HEK293 (cell line): Measurements from ENCODE around the gene UTP25.

Experiments used
- CTCF ChIA-PET: fragments of 350-600 bp; formaldehyde crosslinking; extraction: SDS; loops from one replicate; lab custom pipeline; 2021; ENCODE audit warnings: antibody characterized with exemption; lab: Yijun Ruan, JAX
- POLR2A ChIA-PET: fragments of 300-600 bp; formaldehyde crosslinking; extraction: SDS; loops from one replicate; lab custom pipeline; 2020; ENCODE audit warnings: antibody characterized with exemption, inconsistent platforms; lab: Yijun Ruan, JAX
- H3K27ac ChIP-seq: fragments of 200-500 bp; sonication (Bioruptor generic); 2 replicates; pipeline ENCODE4 v1.5.1; 2014; ENCODE audit warnings: low read depth, low read length, control low read depth, inconsistent platforms; ENCODE audit errors: extremely low read depth
- H3K36me3 ChIP-seq, 2 experiments: fragments of 200-500 bp in 1 of 2; sonication (Bioruptor generic) in 1 of 2; 1 replicate in 1 of 2; 2 replicates in 1 of 2; pipeline ENCODE4 v1.5.1; 2014 to 2017; ENCODE audit warnings: inconsistent platforms in 2 of 2, low read length in 2 of 2; ENCODE audit not compliant: control insufficient read depth in 2 of 2, insufficient read depth in 1 of 2
- H3K4me1 ChIP-seq: fragments of 200-500 bp; sonication (Bioruptor generic); 2 replicates; pipeline ENCODE4 v1.5.1; 2014; ENCODE audit warnings: mild to moderate bottlenecking, low read length, inconsistent platforms; ENCODE audit not compliant: control insufficient read depth, insufficient read depth
- H3K4me3 ChIP-seq: 2 replicates; pipeline ENCODE4 v1.5.1; 2011; ENCODE audit warnings: low read depth, mild to moderate bottlenecking, control low read depth, low read length, moderate library complexity
- H3K9me3 ChIP-seq: fragments of 200-500 bp; sonication (Bioruptor generic); 2 replicates; pipeline ENCODE4 v1.5.1; 2014; ENCODE audit warnings: low read depth, low read length, inconsistent platforms; ENCODE audit not compliant: control insufficient read depth, insufficient read depth
- BCL11B ChIP-seq: fragments of 450-650 bp; formaldehyde crosslinking; IDR thresholded peaks from 2 replicates; pipeline ENCODE4 v1.5.1; 2016; ENCODE audit warnings: low read depth, missing biosample characterization, missing genetic modification characterization
- KLF16 ChIP-seq: fragments of 450-650 bp; formaldehyde crosslinking; IDR thresholded peaks from 2 replicates; pipeline ENCODE4 v1.5.1; 2017; ENCODE audit warnings: missing biosample characterization, missing genetic modification characterization
- KLF7 ChIP-seq: fragments of 450-650 bp; formaldehyde crosslinking; IDR thresholded peaks from 2 replicates; pipeline ENCODE4 v1.5.1; 2016; ENCODE audit warnings: missing biosample characterization, missing genetic modification characterization, borderline replicate concordance
- RBAK ChIP-seq: fragments of 450-650 bp; formaldehyde crosslinking; IDR thresholded peaks from 2 replicates; pipeline ENCODE4 v1.5.1; 2016; ENCODE audit warnings: missing biosample characterization, missing genetic modification characterization
- SP7 ChIP-seq: fragments of 450-650 bp; formaldehyde crosslinking; IDR thresholded peaks from 2 replicates; pipeline ENCODE4 v1.5.1; 2016; ENCODE audit warnings: missing biosample characterization, missing genetic modification characterization
- YY1 ChIP-seq: fragments of 450-650 bp; formaldehyde crosslinking; IDR thresholded peaks from 2 replicates; pipeline ENCODE4 v1.5.1; 2018; ENCODE audit warnings: missing biosample characterization, missing genetic modification characterization
- ZBTB17 ChIP-seq: fragments of 450-650 bp; formaldehyde crosslinking; IDR thresholded peaks from 2 replicates; pipeline ENCODE4 v1.5.1; 2016; ENCODE audit warnings: missing biosample characterization, missing genetic modification characterization
- ZBTB7A ChIP-seq: fragments of 450-650 bp; formaldehyde crosslinking; IDR thresholded peaks from 2 replicates; pipeline ENCODE4 v1.5.1; 2016; ENCODE audit warnings: low read depth, missing biosample characterization, missing genetic modification characterization
- ZNF121 ChIP-seq: fragments of 450-650 bp; formaldehyde crosslinking; IDR thresholded peaks from 2 replicates; pipeline ENCODE4 v1.5.1; 2016; ENCODE audit warnings: missing biosample characterization, missing genetic modification characterization
- ZNF175 ChIP-seq: fragments of 450-650 bp; formaldehyde crosslinking; IDR thresholded peaks from 2 replicates; pipeline ENCODE4 v1.5.1; 2016; ENCODE audit warnings: missing biosample characterization, missing genetic modification characterization
- ZNF24 ChIP-seq: fragments of 450-650 bp; formaldehyde crosslinking; IDR thresholded peaks from 2 replicates; pipeline ENCODE4 v1.5.1; 2016; ENCODE audit warnings: missing biosample characterization, missing genetic modification characterization
- ZNF302 ChIP-seq: fragments of 450-650 bp; formaldehyde crosslinking; IDR thresholded peaks from 2 replicates; pipeline ENCODE4 v1.5.1; 2016; ENCODE audit warnings: missing biosample characterization, missing genetic modification characterization, low read depth
- ZNF354C ChIP-seq: fragments of 450-650 bp; formaldehyde crosslinking; IDR thresholded peaks from 2 replicates; pipeline ENCODE4 v1.5.1; 2016; ENCODE audit warnings: missing biosample characterization, missing genetic modification characterization, low read depth, borderline replicate concordance
- ZNF544 ChIP-seq: fragments of 450-650 bp; formaldehyde crosslinking; IDR thresholded peaks from 2 replicates; pipeline ENCODE4 v1.5.0; 2017; ENCODE audit warnings: missing biosample characterization, missing genetic modification characterization
- ZNF664 ChIP-seq: fragments of 450-650 bp; formaldehyde crosslinking; IDR thresholded peaks from 2 replicates; pipeline ENCODE4 v1.5.1; 2016; ENCODE audit warnings: missing biosample characterization, missing genetic modification characterization
- ZNF707 ChIP-seq: fragments of 450-650 bp; formaldehyde crosslinking; IDR thresholded peaks from 2 replicates; pipeline ENCODE4 v1.5.1; 2016; ENCODE audit warnings: missing biosample characterization, missing genetic modification characterization
- ZNF792 ChIP-seq: fragments of 450-650 bp; formaldehyde crosslinking; IDR thresholded peaks from 2 replicates; pipeline ENCODE4 v1.5.1; 2016; ENCODE audit warnings: missing biosample characterization, missing genetic modification characterization
- TF ChIP-seq, protein P1 (sequence below): fragments of 450-650 bp; formaldehyde crosslinking; IDR thresholded peaks from 2 replicates; pipeline ENCODE4 v1.5.1; 2016; ENCODE audit warnings: missing biosample characterization, missing genetic modification characterization
- TF ChIP-seq, protein P2 (sequence below): fragments of 450-650 bp; formaldehyde crosslinking; IDR thresholded peaks from 2 replicates; pipeline ENCODE4 v1.5.1; 2016; ENCODE audit warnings: missing biosample characterization, missing genetic modification characterization
- TF ChIP-seq, protein P3 (sequence below): fragments of 450-650 bp; formaldehyde crosslinking; IDR thresholded peaks from 2 replicates; pipeline ENCODE4 v1.5.1; 2017; ENCODE audit warnings: missing biosample characterization, missing genetic modification characterization
- TF ChIP-seq, protein P4 (sequence below): fragments of 450-650 bp; formaldehyde crosslinking; IDR thresholded peaks from 2 replicates; pipeline ENCODE4 v1.5.1; 2016; ENCODE audit warnings: missing biosample characterization, missing genetic modification characterization
- TF ChIP-seq, protein P5 (sequence below): fragments of 450-650 bp; formaldehyde crosslinking; IDR thresholded peaks from 2 replicates; pipeline ENCODE4 v1.5.1; 2017; ENCODE audit warnings: missing biosample characterization, missing genetic modification characterization

UTP25 gene

DNA sequence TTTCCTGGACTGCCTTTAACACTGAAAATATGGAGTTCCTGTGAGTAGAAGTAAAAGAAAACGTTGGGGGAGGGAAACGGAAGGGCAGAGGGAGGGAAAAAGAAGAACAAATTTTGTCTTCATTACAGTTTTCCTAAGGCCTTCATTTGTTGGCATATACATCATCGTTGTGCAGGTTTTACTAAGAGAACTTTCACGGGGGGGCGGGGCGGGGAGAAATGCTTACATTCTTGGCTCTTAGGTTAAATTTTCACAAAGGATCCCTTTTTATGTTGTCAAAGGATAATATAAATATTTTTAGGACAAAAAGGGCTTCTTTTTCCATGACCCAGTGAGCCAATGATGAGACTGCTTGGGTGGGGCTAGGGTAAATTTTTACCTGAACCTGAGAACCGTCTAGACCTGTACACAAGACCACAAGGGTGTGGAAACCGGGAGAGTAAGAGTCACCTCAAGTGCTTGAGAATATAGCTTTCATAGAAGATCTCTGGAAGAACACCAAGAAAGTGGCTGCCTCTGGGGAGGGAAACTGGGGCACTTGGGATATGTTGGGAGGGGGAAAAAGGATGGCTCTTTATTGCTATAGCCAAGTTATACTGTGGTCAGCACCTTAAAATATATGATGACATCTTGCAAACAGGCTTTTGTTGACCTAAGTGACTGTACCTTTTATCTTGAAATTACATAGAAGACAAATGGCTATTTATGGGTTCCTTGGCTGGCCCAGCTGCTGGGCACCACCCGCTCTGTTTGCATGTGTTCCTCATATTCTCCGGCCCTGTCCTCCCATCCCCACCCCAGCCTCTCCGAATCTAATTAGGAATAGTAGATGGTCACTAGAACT, 2.0 kb upstream of the UTP25 start (continued):
- no peak for TF ChIP-seq ZNF354C (tag by site-specific recombination)
- TF ChIP-seq, protein P1, sequence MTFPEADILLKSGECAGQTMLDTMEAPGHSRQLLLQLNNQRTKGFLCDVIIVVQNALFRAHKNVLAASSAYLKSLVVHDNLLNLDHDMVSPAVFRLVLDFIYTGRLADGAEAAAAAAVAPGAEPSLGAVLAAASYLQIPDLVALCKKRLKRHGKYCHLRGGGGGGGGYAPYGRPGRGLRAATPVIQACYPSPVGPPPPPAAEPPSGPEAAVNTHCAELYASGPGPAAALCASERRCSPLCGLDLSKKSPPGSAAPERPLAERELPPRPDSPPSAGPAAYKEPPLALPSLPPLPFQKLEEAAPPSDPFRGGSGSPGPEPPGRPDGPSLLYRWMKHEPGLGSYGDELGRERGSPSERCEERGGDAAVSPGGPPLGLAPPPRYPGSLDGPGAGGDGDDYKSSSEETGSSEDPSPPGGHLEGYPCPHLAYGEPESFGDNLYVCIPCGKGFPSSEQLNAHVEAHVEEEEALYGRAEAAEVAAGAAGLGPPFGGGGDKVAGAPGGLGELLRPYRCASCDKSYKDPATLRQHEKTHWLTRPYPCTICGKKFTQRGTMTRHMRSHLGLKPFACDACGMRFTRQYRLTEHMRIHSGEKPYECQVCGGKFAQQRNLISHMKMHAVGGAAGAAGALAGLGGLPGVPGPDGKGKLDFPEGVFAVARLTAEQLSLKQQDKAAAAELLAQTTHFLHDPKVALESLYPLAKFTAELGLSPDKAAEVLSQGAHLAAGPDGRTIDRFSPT (tag by site-specific recombination), result no peak
- TF ChIP-seq, protein P2, sequence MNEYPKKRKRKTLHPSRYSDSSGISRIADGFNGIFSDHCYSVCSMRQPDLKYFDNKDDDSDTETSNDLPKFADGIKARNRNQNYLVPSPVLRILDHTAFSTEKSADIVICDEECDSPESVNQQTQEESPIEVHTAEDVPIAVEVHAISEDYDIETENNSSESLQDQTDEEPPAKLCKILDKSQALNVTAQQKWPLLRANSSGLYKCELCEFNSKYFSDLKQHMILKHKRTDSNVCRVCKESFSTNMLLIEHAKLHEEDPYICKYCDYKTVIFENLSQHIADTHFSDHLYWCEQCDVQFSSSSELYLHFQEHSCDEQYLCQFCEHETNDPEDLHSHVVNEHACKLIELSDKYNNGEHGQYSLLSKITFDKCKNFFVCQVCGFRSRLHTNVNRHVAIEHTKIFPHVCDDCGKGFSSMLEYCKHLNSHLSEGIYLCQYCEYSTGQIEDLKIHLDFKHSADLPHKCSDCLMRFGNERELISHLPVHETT (tag by site-specific recombination), result no peak
- TF ChIP-seq SP7 (tag by site-specific recombination), result 0 out of 2 replicates have a peak, but pooled peaks have one; percentile 15
- TF ChIP-seq, protein P3, sequence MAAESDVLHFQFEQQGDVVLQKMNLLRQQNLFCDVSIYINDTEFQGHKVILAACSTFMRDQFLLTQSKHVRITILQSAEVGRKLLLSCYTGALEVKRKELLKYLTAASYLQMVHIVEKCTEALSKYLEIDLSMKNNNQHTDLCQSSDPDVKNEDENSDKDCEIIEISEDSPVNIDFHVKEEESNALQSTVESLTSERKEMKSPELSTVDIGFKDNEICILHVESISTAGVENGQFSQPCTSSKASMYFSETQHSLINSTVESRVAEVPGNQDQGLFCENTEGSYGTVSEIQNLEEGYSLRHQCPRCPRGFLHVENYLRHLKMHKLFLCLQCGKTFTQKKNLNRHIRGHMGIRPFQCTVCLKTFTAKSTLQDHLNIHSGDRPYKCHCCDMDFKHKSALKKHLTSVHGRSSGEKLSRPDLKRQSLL (tag by site-specific recombination), result no peak

DNA sequence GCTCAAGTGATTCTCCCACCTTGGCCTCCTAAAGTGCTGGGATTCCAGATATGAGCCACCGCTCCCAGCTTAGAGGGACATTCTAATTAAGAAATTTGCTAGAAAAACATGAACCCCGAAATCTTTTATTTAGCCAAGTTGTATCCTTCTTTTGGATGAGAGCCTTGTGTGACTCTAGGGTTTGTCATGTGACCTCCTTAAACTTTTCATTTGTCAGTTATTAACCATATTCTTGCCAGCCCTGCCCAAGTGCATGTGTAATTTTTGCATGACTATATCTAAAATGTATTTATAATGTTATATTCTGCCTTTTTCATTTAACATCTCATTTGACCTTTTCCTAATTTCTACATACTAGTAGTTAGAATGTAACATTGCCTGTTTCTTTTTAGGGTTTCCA, 1.9 kb downstream of the UTP25 start:
- H3K4me3 ChIP-seq, result no peak overlapping the region
- no peaks in the 10 kb centered on the region for H3K4me1 ChIP-seq
- TF ChIP-seq RBAK (tag by site-specific recombination) (no peak), ZNF707 (tag by site-specific recombination) (no peak), ZNF175 (tag by site-specific recombination) (no peak), ZNF121 (tag by site-specific recombination) (no peak), BCL11B (tag by site-specific recombination) (no peak), KLF16 (no peak), ZNF24 (tag by site-specific recombination) (no peak), ZNF664 (tag by site-specific recombination) (no peak), ZBTB17 (tag by site-specific recombination) (no peak), ZNF792 (tag by site-specific recombination) (no peak), KLF7 (tag by site-specific recombination) (no peak), ZBTB7A (tag by site-specific recombination) (no peak), ZNF544 (tag by site-specific recombination) (no peak), YY1 (tag by site-specific recombination) (no peak), ZNF302 (tag by site-specific recombination) (no peak)
- TF ChIP-seq, protein P4, sequence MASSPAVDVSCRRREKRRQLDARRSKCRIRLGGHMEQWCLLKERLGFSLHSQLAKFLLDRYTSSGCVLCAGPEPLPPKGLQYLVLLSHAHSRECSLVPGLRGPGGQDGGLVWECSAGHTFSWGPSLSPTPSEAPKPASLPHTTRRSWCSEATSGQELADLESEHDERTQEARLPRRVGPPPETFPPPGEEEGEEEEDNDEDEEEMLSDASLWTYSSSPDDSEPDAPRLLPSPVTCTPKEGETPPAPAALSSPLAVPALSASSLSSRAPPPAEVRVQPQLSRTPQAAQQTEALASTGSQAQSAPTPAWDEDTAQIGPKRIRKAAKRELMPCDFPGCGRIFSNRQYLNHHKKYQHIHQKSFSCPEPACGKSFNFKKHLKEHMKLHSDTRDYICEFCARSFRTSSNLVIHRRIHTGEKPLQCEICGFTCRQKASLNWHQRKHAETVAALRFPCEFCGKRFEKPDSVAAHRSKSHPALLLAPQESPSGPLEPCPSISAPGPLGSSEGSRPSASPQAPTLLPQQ (tag by site-specific recombination), result no peak
- TF ChIP-seq, protein P5, sequence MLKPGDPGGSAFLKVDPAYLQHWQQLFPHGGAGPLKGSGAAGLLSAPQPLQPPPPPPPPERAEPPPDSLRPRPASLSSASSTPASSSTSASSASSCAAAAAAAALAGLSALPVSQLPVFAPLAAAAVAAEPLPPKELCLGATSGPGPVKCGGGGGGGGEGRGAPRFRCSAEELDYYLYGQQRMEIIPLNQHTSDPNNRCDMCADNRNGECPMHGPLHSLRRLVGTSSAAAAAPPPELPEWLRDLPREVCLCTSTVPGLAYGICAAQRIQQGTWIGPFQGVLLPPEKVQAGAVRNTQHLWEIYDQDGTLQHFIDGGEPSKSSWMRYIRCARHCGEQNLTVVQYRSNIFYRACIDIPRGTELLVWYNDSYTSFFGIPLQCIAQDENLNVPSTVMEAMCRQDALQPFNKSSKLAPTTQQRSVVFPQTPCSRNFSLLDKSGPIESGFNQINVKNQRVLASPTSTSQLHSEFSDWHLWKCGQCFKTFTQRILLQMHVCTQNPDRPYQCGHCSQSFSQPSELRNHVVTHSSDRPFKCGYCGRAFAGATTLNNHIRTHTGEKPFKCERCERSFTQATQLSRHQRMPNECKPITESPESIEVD, result no peak
- ChIA-PET CTCF (no interaction called here), POLR2A (no interaction called here)
- H3K27ac ChIP-seq, result no peak overlapping the region
- no peaks in the 10 kb centered on the region for H3K9me3 ChIP-seq
- H3K36me3 ChIP-seq, result peaks cover 22 to 38% of the 10 kb centered on the region in 2 experiments
